ENCODE data around the gene ZNF536. TPM values are rescaled to one million over a fixed set of nuclear protein-coding genes. Genes with fewer than 3 reads are reported as not detected.

ZNF536 gene
- total RNA-seq, 1 donor from 2014 or later, result 0.43 TPM

DNA sequence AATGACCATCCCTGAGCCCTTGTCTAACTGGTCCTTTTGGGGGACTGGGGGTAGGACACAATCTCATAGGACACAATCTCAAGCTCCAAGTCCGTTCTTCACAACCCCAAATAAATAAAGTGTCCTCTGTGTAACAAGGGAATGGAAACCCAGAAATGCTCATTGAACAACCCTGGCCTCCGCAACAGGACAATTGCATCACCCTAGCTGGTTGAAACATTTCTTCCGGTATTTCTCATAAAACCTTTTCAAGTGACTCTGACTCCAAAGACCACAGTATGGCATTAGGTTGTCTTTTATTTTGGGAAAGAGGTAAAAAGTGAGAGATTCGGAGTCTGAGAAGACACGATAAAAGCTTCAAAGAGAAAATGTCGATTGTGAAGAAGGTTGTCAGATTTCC, 186.6 kb downstream of the ZNF536 start:
- peaks cover 3% of the 10 kb centered on the region for H3K9me3 ChIP-seq (ENCODE audit: insufficient read depth, low read depth, low read length)
- H3K27ac Mint-ChIP-seq (ENCODE audit: unreplicated experiment), result no peak overlapping the region
- H3K27me3 ChIP-seq (ENCODE audit: insufficient read depth, low read length), result no peaks in the 10 kb centered on the region
- H3K9ac ChIP-seq (ENCODE audit: low read length), result no peak overlapping the region
- no peak for TF ChIP-seq EZH2 (IDR thresholded peaks at IDR 0.05; ENCODE audit: insufficient read depth, low read length)
- TF ChIP-seq CTCF (IDR thresholded peaks at IDR 0.05; ENCODE audit: insufficient read depth, low read depth, low read length), result no peak
- H3K27ac ChIP-seq (ENCODE audit: low read depth, low read length), result no peak overlapping the region
- no peaks in the 10 kb centered on the region for H3K36me3 Mint-ChIP-seq (ENCODE audit: low read depth, unreplicated experiment)
- H3K4me3 Mint-ChIP-seq (ENCODE audit: unreplicated experiment), result no peak overlapping the region
- H3K4me1 ChIP-seq (ENCODE audit: insufficient read depth, low read length), result no peaks in the 10 kb centered on the region
- peaks cover 37% of the 10 kb centered on the region for H3K27me3 Mint-ChIP-seq (ENCODE audit: low read depth, unreplicated experiment)
- no peak for DNase-seq (ENCODE audit: low read depth)
- H3K4me3 ChIP-seq (ENCODE audit: insufficient read depth, low read depth, low read length), result no peak overlapping the region
- no peak overlapping the region for H3K4me2 ChIP-seq (ENCODE audit: low read length)
- H2AFZ ChIP-seq (ENCODE audit: low read depth, low read length), result no peak overlapping the region
- no peaks in the 10 kb centered on the region for H3K79me2 ChIP-seq (ENCODE audit: insufficient read depth, low read length)
- no peaks in the 10 kb centered on the region for H3K36me3 ChIP-seq (ENCODE audit: insufficient read depth, low read length)
- no peaks in the 10 kb centered on the region for H3K9me3 Mint-ChIP-seq (ENCODE audit: unreplicated experiment)
- no peak for FAIRE-seq
- no peaks in the 10 kb centered on the region for H3K4me1 Mint-ChIP-seq (ENCODE audit: low read depth, unreplicated experiment)
- no peaks in the 10 kb centered on the region for H4K20me1 ChIP-seq (ENCODE audit: insufficient read depth, low read length)

DNA sequence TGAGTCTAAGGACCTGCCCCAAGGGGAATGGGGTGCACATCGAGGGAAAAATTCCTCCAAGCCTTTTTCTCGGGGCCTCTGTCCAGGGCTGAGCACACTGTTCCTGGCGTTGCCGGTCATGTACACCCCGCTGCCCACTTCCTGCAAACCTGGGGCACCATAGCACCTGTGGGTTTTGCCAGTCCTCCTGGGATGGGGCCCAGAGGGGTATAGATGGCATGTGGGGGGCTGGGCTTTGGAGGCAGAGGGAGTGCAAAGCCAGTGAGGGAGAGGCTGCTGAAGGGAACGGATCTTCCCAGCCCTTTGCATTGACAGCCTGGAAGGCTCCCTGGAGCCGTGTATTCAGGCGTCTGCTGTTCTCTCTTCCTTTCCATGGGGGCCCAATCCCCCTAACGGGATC, 187.3 kb downstream of the ZNF536 start:
- Histone ChIP-seq H3K9me3 (ENCODE audit: insufficient read depth, low read depth, low read length) (peaks cover 3% of the 10 kb centered on the region), H3K27me3 (ENCODE audit: insufficient read depth, low read length) (no peaks in the 10 kb centered on the region), H3K4me3 (ENCODE audit: insufficient read depth, low read depth, low read length) (no peak overlapping the region), H4K20me1 (ENCODE audit: insufficient read depth, low read length) (no peaks in the 10 kb centered on the region), H3K4me1 (ENCODE audit: insufficient read depth, low read length) (no peaks in the 10 kb centered on the region), H3K36me3 (ENCODE audit: insufficient read depth, low read length) (no peaks in the 10 kb centered on the region), H3K27ac (ENCODE audit: low read depth, low read length) (no peak overlapping the region), H3K4me2 (ENCODE audit: low read length) (no peak overlapping the region), H2AFZ (ENCODE audit: low read depth, low read length) (no peak overlapping the region), H3K79me2 (ENCODE audit: insufficient read depth, low read length) (no peaks in the 10 kb centered on the region), H3K9ac (ENCODE audit: low read length) (no peak overlapping the region)
- no peak overlapping the region for H3K4me3 Mint-ChIP-seq (ENCODE audit: unreplicated experiment)
- no peak for DNase-seq (ENCODE audit: low read depth)
- no peak for FAIRE-seq
- TF ChIP-seq EZH2 (IDR thresholded peaks at IDR 0.05; ENCODE audit: insufficient read depth, low read length) (no peak), CTCF (IDR thresholded peaks at IDR 0.05; ENCODE audit: insufficient read depth, low read depth, low read length) (no peak)
- H3K27me3 Mint-ChIP-seq (ENCODE audit: low read depth, unreplicated experiment), result peaks cover 43% of the 10 kb centered on the region
- H3K9me3 Mint-ChIP-seq (ENCODE audit: unreplicated experiment), result peaks cover 3% of the 10 kb centered on the region
- no peak overlapping the region for H3K27ac Mint-ChIP-seq (ENCODE audit: unreplicated experiment)
- no peaks in the 10 kb centered on the region for H3K4me1 Mint-ChIP-seq (ENCODE audit: low read depth, unreplicated experiment)
- H3K36me3 Mint-ChIP-seq (ENCODE audit: low read depth, unreplicated experiment), result no peaks in the 10 kb centered on the region

DNA sequence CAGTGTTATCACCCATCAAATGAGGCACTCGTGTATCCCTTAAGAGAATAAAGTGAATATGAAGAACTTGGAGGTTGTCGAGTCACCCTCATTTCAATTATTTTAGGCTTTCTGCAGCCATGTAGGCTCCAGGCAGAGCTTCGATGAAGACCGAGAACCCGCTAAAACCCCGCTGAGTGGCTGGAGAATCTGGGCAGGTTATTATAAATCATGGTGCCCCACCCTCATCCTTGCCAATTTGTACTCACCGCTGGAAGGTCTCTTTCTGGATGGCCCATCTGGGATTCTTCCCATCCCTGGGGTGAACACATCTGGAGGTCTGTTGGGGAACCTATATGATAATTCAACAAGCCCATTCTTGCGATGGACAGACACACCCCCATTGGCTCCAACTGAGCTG, 190.8 kb downstream of the ZNF536 start:
- Histone ChIP-seq H3K4me3 (ENCODE audit: insufficient read depth, low read depth, low read length) (no peak overlapping the region), H3K4me1 (ENCODE audit: insufficient read depth, low read length) (no peaks in the 10 kb centered on the region), H3K27ac (ENCODE audit: low read depth, low read length) (no peak overlapping the region), H3K9ac (ENCODE audit: low read length) (no peak overlapping the region), H4K20me1 (ENCODE audit: insufficient read depth, low read length) (no peaks in the 10 kb centered on the region), H3K4me2 (ENCODE audit: low read length) (no peak overlapping the region), H3K79me2 (ENCODE audit: insufficient read depth, low read length) (no peaks in the 10 kb centered on the region), H2AFZ (ENCODE audit: low read depth, low read length) (no peak overlapping the region), H3K36me3 (ENCODE audit: insufficient read depth, low read length) (no peaks in the 10 kb centered on the region), H3K27me3 (ENCODE audit: insufficient read depth, low read length) (no peaks in the 10 kb centered on the region), H3K9me3 (ENCODE audit: insufficient read depth, low read depth, low read length) (peaks cover 3% of the 10 kb centered on the region)
- FAIRE-seq (no peak), DNase-seq (ENCODE audit: low read depth) (no peak)
- no peak overlapping the region for H3K27ac Mint-ChIP-seq (ENCODE audit: unreplicated experiment)
- no peaks in the 10 kb centered on the region for H3K36me3 Mint-ChIP-seq (ENCODE audit: low read depth, unreplicated experiment)
- TF ChIP-seq CTCF (IDR thresholded peaks at IDR 0.05; ENCODE audit: insufficient read depth, low read depth, low read length), result no peak
- no peak for TF ChIP-seq EZH2 (IDR thresholded peaks at IDR 0.05; ENCODE audit: insufficient read depth, low read length)
- H3K4me1 Mint-ChIP-seq (ENCODE audit: low read depth, unreplicated experiment), result no peaks in the 10 kb centered on the region
- peaks cover 3% of the 10 kb centered on the region for H3K9me3 Mint-ChIP-seq (ENCODE audit: unreplicated experiment)
- no peak overlapping the region for H3K4me3 Mint-ChIP-seq (ENCODE audit: unreplicated experiment)
- peaks cover 44% of the 10 kb centered on the region for H3K27me3 Mint-ChIP-seq (ENCODE audit: low read depth, unreplicated experiment)

All from astrocyte (in vitro differentiated cells and primary cell).